ENCODE measurements around the gene ATF4.

ATF4 gene

GRCh38 chr22:39520226-39521105 lies at the start of gene ATF4:
TSS of gene ATF4 (plus strand) at chr22:39520562. CDS start at chr22:39521446, 884 bp downstream.
- DNase-seq: peak; percentile 90

GRCh38 chr22:39471381-39472141 lies 48.8 kb upstream of the ATF4 start:
- DNase-seq: no peak

- DNase-seq: no peak
These were observed 47.5 kb upstream of the ATF4 start for GRCh38 chr22:39472570-39473556.

GRCh38 chr22:39473851-39474250 lies 46.5 kb upstream of the ATF4 start:
- DNase-seq: no peak

- DNase-seq: no peak
These were observed 45.8 kb upstream of the ATF4 start for GRCh38 chr22:39474351-39475111.

- no peak for DNase-seq
These were observed 45.0 kb upstream of the ATF4 start for GRCh38 chr22:39475337-39475736.

GRCh38 chr22:39475902-39476301 lies 44.5 kb upstream of the ATF4 start:
- no peak for DNase-seq

- DNase-seq: no peak
These were observed 43.7 kb upstream of the ATF4 start for GRCh38 chr22:39476664-39477063.

GRCh38 chr22:39477542-39477941 lies 42.8 kb upstream of the ATF4 start:
- DNase-seq: no peak

- no peak for DNase-seq
These were observed 41.9 kb upstream of the ATF4 start for GRCh38 chr22:39478441-39478850.

- no peak for DNase-seq
These were observed 41.1 kb upstream of the ATF4 start for GRCh38 chr22:39479254-39479653.

GRCh38 chr22:39480557-39480956 lies 39.8 kb upstream of the ATF4 start:
- DNase-seq: no peak

- DNase-seq: no peak
These were observed 39.3 kb upstream of the ATF4 start for GRCh38 chr22:39481054-39481453.

GRCh38 chr22:39481595-39481994 lies 38.8 kb upstream of the ATF4 start:
- no peak for DNase-seq

GRCh38 chr22:39482768-39483167 lies 37.6 kb upstream of the ATF4 start:
- DNase-seq: no peak

- DNase-seq: no peak
These were observed 33.2 kb upstream of the ATF4 start for GRCh38 chr22:39486951-39487825.

- no peak for DNase-seq
These were observed 32.4 kb upstream of the ATF4 start for GRCh38 chr22:39487826-39488520.

- no peak for DNase-seq
These were observed 31.7 kb upstream of the ATF4 start for GRCh38 chr22:39488563-39489083.

GRCh38 chr22:39489094-39490068 lies 31.0 kb upstream of the ATF4 start:
- DNase-seq: no peak

Measured in T1000 (cell line).